Activated CD4-positive, alpha-beta T cell treated with anti-CD3 and anti-CD28 coated beads, Interleukin-2, Interleukin-6, amounts not matched to agents 100 ng/mL and 50 ng/mL, durations not matched to agents 16 hours and 8 hours (primary cell): ENCODE data around the gene ASCC3.
"Not testable (repeated sequence)": the region's sequence is repeated elsewhere in the genome, so short reads cannot be mapped to it uniquely, and the experiment has no call there.

ENCODE experiments used
- DNase-seq: peaks from one replicate; pipeline ENCODE4 v3.0.0-alpha.2; 2020

The ASCC3 gene

DNA sequence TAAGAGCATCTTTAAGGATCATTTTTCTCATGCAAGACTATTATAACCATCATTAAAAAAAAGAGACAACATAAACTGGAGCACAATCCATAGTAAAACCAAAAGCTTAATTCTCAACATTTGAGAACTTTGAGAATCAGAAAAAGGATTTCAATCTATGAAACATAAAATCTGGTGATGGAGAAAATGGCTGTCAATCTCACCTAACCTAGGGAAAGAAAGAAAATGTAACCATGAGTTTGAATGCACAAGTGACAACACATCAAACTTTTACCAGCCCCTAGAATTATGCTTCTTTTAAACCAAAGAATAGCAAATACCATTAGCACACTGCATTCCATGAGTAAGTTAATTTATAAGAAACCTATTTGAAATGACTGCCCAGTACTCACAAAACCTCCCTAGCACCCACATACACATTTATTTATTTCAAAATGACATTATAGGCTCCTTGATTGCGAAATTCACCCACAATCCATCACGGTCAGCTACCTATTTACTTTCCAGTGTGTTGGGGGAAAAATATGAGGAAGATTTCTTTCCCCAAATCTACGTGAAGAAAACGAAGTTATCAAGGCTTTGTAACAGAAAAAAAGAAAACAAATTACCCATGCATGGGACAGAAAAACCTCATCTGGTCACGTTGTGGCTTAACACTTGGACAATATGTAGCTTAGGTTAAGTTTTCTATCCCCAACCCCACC, 828 bp downstream of the ASCC3 start:
- peak; percentile 28 for DNase-seq

DNA sequence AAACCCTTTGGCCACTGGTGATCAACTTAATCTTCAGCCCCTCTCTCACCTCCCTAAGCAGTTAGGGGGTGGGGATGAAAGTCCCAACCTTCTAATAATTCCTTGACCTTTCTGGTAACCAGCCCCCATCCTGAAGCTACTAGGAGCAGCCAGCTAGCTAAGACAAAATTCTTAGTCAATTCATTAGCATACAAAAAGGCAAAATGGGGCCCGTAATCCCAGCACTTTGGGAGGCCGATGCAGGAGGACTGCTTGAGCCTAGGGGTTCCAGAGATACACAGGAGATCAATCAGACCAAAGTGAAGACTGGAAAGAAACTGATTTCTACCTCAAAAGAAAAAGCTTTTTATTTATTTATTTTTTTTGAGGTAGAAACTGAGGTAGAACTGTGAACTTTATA, 1.8 kb downstream of the ASCC3 start:
- no peak for DNase-seq

DNA sequence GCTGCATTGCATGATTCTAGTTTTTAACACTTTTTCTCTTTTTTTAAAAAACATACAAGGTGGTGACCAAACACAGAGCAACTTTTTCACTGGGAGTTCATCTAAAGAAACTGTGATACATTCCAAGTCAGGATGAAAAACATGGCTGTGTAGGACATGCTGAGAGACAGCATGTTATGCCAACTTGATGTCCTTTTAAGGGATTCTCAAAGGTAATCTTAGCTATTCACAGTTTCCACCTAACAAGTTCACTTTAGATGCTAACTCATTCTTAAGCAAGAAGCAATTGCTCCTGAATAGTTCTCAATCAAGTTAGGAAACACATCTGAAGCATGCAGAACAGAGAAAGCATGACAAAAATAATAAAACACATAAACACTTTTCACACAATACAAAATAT, 3.3 kb downstream of the ASCC3 start:
- no peak for DNase-seq

DNA sequence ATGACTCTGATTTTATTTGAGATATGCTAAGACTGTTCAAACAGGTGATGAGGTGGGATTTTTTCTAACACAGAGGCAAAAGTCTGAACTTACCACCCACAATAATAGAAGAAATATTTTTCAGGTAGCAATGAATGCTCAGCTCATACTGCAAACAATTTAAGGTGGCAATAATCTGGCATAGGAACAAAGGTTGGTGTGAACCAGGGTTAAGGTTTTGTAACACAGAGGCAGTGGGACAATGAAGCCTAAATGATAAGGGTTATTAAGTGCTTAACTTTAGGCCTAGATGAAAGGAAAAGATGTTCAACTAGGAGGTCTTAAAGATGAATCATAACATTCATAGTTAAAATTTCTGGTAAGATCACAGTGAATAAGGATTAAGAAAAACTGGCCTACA, 4.9 kb downstream of the ASCC3 start:
- DNase-seq = no peak

DNA sequence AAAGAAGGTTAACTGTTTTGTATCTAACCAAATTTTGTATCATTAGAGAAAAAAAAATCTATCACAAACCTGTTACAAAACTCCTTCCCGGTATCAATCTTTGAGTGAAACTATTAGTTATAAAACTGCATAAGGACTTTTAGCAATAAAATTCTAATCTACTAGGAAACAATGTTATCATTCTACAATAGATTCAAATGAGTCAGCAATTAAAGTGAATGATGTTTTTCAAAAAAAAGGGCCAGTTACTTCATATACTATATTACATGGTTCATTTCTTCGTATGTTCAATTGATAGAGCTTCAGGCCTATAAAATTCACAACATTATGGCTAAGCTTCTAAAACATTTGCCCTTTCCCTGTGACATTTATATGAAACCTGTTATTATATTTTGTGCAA, 15.6 kb downstream of the ASCC3 start:
- DNase-seq = no peak

DNA sequence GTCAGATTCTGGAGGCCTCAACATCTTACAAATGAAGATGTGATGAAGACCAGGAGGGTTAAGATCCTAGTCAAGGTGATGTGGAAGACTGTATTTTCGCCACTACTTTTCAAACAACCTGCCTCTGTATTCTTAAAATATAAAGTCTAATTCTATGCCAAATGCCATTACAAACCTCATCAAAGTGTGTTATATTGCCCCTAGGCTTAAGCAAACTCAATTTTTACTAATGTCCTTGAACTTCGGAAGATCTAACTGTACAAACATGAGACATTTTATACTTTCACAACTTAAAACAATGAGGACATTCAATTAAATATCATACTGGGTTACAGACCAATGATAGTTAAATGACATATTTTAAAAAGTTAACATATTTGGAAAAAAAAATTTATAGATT, 19.1 kb downstream of the ASCC3 start:
- no peak for DNase-seq

DNA sequence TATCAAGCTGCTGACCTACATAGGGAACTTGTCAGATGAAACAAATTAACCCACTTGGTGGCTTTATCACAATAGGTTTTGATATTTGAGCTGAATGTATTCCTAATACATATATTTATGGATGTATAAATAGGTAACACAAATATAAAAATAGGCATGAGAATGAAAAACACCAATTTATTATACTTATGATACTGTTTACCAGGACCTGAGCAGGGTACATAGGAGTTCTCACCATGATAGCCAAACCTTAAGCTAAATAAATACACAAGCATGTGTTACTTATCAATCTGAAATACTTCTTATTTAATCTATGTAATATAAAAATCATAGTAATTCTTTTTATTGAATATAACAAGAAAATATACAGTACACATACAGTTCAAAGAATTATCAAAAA, 25.0 kb downstream of the ASCC3 start:
- DNase-seq = no peak

DNA sequence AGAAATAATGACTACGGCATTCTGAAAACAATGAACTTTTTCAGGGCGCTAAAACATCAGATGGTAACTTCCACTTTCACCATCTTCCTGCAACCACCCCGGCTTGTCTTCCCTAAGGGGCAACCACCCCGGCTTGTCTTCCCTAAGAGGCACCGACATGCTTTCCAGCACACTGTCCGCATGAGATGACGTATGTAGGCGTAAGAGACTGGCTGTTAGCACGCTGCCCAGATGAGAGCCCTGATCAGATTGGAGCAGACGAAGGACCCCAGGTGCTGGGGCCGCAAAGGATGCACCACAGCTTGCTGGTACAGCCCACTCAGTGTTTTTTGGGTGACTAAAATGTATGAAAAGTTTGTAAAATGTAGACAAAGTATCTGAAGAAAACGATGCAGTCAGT, 29.3 kb downstream of the ASCC3 start:
- no peak for DNase-seq

DNA sequence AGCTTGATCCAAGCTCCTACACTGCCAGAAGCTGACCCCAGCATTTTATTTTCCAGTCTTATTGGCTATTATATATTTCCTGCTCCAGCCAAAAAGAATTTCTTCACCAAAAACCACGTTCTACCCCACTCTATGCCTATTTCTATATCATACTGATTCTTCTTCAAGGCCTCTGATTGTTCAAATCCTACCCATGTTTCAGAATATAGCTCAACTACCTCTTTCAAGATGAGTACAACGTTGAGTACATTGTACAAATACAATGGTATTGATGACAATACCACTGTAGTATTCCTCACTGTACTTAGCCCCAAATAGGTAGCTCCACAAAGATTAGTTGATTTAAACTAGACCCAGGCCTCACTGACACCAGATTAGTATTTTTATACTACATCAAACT, 31.0 kb downstream of the ASCC3 start:
- DNase-seq = peak; percentile 6

DNA sequence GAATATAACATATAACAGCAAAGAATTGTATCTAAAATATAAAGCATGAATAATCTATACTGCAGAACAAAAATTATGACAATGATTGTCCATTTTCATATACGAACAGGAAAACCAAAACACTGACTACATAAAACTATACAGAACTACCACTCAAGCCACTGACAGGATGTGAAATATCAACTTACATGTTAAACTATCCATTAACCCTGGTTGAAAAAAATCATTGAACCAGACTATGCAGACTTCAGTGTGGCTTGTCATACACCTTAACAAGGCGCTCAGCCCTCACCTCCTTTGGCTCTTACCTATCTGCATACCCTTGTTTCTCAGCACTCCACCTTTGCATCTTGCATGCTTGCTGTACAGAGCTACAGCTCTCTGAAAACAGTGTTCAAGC, 34.9 kb downstream of the ASCC3 start:
- no peak for DNase-seq

DNA sequence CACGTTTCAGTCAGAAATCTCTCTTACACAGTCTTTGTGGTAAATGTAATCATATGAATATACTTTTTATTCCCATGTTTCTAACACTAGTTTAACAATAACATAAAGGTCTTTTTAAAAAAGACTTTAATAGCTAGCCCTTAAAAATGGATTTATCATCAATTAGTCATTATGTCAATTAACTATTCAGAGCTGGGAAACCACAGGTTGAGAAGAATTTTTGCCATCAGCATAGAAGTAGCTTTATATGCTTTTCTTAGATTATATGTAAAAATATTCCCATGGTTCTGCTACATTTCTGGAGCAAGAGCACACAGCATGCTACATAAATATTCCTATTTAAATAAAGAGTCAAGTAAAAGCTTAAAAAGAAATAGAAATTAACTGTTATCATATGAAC, 35.5 kb downstream of the ASCC3 start:
- no peak for DNase-seq

DNA sequence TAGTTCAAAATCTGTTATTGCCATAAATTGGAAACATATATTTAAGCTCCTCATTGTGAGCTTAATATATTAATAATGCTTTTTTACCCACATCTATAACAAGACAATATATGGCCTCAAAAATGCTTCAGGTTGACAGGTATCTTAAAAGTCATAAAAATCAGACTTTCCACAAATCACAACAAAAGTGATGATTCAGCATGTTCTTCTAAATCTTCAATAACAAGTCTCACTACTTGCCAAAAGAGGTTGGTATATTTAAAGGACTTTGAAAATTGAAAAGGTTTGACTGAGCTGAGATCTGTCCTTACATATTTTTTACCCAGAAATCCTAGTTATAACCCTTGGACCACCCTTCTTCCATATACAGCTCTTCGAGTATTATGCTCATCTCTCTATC, 41.7 kb downstream of the ASCC3 start:
- DNase-seq = no peak

DNA sequence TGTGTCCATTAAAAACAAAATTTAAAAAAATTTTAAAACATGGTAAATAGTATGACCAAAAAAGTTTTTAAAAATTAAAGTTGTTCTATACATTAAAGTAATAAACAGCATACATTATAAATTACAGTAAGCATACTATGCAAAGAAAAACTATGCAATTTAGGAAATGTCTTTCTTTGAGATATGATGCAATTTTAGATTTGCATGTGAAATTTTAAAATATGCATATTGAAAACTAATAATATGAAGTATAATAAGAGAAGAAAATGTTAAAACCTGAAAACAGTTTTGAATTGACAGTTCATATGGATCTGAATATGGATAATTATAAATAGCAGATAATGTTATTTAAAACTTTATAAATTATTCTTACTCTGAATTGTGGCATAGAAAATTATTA, 43.1 kb downstream of the ASCC3 start:
- DNase-seq = no peak

DNA sequence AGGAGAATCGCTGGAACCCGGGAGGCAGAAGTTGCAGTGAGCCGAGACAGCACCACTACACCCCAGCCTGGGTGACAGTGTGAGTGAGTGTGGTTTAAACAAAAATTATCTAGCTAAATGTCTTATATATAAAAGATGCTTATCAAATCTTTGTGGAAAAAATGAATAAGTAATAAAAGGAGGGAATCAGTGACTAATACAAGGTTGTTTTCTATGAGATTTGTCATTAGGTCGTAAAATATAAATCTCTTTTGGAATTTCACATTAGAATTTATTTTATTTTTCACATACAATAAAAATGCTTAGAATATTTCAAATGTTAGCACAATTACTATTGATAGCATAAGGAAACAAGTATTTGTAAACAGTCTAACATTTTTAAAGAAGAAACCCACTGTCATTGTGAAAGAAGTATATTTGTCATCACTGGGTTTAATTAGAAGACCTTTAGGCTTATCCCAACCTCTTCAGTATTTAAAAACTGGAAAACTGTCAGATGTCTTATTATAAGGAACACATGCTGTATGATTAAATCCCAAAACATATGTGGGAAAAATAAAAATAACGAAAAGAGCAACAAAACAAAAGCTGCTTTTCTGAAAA, 47.1 kb downstream of the ASCC3 start:
- DNase-seq = no peak

DNA sequence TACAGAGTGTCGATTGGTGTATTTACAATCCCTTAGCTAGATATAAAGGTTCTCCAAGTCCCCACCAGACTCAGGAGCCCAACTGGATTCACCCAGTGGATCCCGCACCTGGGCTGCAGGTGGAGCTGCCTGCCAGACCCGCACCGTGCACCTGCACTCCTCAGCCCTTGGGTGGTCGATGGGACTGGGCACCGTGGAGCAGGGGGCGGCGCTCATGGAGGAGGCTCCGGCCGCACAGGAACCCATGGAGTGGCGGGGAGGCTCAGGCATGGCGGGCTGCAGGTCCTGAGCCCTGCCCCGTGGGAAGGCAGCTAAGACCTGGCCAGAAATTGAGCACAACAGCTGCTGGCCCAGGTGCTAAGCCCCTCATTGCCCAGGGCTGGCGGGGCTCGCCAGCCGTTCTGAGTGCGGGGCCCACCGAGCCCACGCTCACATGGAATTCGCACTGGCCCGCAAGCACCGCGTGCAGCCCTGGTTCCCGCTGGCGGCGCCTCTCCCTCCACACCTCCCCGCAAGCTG, 52.0 kb downstream of the ASCC3 start:
- not testable (repeated sequence) for DNase-seq

DNA sequence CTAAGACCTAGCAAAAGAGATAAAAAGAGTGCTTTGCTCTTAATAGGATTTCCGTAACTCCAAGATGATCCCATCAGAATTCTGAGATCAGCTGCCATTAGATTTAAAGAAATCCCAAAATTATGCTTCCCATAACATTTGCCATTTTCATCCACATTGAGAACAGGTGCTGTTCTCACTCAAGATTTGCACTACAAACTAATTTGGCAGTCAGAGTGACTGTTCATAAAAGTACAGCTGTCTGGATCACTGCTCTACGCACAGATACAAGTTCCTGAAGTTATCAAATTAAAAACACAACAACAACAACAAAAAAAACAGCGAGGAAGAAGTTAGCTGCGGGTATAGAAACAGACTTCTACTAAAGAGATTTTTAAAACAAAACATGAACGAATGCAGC, 58.1 kb downstream of the ASCC3 start:
- DNase-seq = no peak

DNA sequence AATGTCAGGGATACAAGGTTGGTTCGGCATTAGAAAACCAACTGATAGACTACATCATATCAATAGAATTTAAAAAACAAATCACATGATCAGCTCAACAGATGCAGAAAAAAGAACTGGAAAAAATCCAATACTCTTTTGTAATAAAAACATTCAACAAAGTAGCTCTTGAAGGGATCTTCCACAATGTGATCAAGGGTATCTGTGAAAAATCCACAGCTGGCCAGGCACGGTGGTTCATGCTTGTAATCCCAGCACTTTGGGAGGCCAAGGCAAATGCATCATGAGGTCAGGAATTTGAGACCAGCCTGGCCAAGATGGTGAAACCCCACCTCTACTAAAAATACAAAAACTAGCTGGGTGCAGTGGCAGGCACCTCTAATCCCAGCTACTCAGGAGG, 63.1 kb downstream of the ASCC3 start:
- no peak for DNase-seq

DNA sequence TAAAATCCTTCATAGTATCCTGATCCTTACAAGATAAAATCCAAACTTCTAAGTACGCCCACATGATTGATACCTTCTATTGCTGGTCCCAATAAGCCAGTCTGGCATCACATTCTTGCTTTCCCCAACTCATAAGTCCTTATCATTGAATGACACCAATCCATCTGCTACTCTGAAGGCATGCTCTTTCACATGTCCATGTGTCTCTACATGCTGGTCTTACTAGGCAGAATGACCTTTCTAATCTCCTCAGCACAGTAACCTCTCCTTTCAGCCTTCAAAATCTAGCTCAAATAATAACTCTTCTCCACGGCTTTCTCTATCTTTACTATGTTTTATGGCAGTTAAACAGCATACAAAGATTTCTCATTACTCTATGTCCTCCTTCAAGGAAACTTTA, 71.1 kb downstream of the ASCC3 start:
- no peak for DNase-seq

DNA sequence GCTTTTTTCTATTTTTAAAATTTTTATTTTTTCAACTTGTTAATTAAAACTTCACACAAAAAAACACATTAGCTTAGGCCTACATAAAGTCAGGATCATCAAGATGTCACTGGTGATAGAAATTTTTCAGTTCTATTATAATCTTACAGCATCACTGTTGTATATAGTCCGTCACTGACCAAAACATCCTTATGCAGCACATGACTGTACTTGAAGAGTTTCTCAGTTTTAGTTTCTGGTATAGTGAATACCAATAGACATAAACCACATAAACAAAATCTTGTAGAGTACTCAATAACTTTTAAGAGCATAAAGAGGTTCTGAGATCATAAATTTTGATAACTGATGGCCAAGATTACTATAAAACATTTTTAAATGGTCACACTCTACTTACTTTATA, 71.8 kb downstream of the ASCC3 start:
- no peak for DNase-seq

DNA sequence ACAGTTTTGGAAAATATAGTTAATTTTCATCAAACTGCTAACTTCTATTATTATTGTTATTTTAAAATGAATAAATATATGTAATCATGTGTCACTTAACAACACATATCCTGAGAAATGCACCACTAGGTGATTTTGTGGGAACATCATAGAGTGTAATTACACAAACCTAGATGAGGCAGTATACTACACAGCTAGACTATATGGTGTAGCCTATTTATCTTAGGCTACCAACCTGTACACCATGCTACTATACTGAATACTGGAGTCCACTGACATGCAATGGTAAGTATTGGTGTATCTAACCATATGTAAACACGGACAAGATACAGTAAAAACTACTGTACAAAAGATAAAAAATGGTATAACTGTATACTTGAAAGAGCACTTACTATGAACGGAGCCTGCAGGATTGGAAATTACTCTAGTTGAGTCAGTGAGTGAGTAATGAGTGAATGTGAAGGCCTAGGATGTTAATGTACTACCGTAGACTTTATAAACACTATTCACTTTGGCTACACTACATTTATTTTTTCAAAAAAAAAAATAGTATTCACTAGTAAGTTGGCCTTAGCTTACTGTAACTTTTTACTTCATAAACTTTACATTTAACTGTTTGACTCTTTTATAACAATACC, 72.4 kb downstream of the ASCC3 start:
- no peak for DNase-seq

DNA sequence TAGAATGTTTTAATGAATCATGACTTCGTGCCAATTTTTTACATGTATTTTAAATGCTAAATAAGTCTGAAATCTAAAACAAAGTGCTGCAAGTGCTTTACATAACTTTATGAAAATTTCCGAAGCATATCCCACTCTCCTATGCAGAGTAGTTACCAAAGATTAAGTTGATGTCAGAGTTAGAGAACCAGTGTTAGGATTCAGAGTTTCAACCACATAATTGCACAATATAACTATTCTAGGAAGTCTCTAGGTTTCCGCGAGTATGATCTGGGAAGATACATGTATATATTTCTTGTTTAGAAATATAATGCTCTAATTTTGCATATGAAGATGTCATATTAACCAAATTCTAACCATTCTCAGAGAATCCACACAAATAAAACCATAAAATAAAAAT, 74.8 kb downstream of the ASCC3 start:
- no peak for DNase-seq

DNA sequence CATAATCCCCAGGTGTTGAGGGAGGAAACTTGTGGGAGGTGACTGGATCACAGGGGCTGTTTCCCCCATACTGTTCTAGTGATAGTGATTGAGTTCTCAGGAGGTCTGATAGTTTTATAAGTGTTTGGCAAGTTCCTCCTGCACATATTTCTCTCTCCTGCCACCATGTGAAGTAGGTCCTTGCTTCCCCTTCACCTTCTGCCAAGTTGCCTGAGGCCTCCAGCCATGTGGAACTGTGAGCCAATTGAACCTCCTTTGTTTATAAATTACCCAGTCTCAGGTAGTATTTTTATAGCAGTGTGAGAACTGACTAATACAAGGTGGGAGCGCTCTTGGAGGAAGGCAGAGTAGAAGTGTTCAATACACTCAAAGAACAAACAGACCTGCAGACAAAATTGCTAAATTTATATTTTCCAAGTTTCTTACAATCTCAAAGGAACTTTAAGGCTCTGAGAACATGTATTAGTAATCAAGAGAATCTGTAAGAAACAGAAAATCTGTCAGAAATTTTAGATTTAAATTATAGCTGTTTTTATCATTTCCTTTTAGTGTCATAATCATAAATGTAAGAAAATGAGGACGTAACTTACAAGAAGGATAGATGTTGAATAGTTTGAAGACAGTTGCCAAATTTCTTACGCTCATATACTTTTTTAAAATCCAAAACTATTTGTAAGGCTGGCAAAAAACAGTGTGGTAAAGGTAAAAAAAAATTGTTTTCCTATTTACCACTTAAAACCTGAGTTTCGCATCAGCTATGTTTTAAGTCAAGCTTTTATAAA, 77.7 kb downstream of the ASCC3 start:
- DNase-seq = no peak

DNA sequence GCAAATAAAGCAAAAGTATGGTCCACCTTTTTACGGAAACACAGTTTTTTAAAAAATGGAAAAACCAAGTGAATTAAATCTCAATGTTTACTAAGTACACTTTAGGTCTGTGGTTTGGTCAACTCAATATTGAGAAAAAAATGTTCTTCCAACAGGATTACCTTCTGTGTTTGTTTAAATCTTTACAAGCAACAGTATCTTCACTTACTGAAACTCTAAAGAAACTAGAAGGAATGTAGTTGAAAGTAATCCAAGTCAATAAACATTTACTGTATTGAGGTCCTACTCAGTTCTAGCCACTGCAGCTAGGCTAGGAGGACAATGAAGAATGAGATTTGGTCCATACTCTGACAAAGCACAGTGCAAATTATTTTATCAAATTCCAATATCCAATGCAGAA, 80.1 kb downstream of the ASCC3 start:
- DNase-seq = no peak
